ENCODE results near the gene PTS. TPM values are rescaled to one million over a fixed set of nuclear protein-coding genes. Genes with fewer than 3 reads are reported as not detected.

Gene PTS
- polyA plus RNA-seq, 1 experiment, result 21.3 TPM

GRCh38 chr11:112247201-112247600 is 21.0 kb downstream of the PTS start:
- ChIA-PET POLR2A (no interaction called here), CTCF (interaction anchor here (1.1 to 1.3 kb wide), 2 partner anchors 26 to 33 kb away, joined by 3 to 5 read pairs; no protein-coding TSS in a partner anchor)
- TF ChIP-seq, protein P1, sequence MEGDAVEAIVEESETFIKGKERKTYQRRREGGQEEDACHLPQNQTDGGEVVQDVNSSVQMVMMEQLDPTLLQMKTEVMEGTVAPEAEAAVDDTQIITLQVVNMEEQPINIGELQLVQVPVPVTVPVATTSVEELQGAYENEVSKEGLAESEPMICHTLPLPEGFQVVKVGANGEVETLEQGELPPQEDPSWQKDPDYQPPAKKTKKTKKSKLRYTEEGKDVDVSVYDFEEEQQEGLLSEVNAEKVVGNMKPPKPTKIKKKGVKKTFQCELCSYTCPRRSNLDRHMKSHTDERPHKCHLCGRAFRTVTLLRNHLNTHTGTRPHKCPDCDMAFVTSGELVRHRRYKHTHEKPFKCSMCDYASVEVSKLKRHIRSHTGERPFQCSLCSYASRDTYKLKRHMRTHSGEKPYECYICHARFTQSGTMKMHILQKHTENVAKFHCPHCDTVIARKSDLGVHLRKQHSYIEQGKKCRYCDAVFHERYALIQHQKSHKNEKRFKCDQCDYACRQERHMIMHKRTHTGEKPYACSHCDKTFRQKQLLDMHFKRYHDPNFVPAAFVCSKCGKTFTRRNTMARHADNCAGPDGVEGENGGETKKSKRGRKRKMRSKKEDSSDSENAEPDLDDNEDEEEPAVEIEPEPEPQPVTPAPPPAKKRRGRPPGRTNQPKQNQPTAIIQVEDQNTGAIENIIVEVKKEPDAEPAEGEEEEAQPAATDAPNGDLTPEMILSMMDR (IDR thresholded peaks at IDR 0.05; ENCODE audit: insufficient read depth, low read depth, low read length), result no peak
- Histone ChIP-seq H3K27me3 (ENCODE audit: control insufficient read depth, insufficient read depth, low read length) (no peaks in the 10 kb centered on the region), H3K36me3 (ENCODE audit: control insufficient read depth, insufficient read depth, low read length) (no peaks in the 10 kb centered on the region), H3K4me3 (ENCODE audit: low read depth, low read length) (no peak overlapping the region)
- no peak for DNase-seq (ENCODE audit: low read depth)

DNA sequence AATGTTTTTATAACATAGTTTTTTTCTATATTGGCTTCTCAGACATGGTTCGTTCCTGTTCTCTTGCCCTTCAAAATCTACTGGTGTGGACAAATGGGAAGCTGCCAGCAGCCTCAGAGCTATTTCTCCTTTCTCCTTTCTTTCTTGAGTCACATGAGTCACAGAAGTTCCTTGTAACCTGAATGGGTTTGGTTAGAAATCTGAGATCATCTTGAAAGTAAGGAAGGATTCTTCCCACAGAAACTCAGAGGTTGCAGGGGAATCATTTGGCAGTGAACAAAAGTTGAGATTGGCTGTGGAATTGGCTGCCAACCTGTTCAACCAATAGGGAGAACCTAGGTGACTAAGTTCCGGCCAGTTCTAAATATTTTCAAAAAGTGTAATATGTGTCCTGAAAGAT is 22.0 kb downstream of the PTS start:
- no peak overlapping the region for H3K4me3 ChIP-seq (ENCODE audit: low read depth, low read length)
- H3K36me3 ChIP-seq (ENCODE audit: control insufficient read depth, insufficient read depth, low read length), result no peaks in the 10 kb centered on the region
- H3K27me3 ChIP-seq (ENCODE audit: control insufficient read depth, insufficient read depth, low read length), result no peaks in the 10 kb centered on the region
- DNase-seq (ENCODE audit: low read depth), result no peak
- CTCF ChIA-PET, result interaction anchor here (1.3 kb wide), 1 partner anchor 27 kb away, joined by 5 read pairs; no protein-coding TSS in a partner anchor
- POLR2A ChIA-PET, result no interaction called here
- TF ChIP-seq, protein P1 (IDR thresholded peaks at IDR 0.05; ENCODE audit: insufficient read depth, low read depth, low read length), result no peak

DNA sequence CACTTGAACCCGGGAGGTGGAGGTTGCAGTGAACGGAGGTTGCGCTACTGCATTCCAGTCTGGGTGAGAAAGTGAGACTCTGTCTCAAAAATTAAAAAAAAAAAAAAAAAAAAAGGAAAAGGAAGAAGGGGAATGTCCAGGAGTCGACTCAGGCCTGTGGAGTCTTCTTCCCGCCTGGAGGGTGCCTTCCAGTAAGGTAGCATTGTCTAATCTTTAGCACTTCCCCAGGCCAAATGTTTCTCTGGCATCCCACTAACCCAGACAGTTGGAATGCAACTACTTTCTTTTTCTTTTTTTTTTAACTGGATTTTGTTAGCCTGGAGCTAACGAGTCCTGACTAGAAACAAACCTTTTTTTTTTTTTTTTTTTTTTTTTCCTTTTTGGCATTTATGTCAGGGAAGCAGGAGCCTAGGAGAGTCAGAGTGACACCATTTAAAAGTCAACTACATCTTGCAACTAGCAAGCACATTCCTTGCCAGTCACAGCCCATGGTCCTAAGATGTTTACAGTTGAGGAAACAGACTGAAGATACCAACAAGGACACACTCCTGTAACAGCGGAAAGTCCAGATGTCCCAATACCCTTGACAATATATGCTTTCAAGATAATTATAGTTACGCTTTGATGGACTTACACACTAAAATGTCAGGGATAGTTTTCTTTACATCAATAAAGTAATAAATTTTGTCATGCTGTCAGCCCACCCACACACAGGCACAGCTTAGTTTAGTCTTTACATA is 23.8 kb downstream of the PTS start:
- Histone ChIP-seq H3K27me3 (ENCODE audit: control insufficient read depth, insufficient read depth, low read length) (no peaks in the 10 kb centered on the region), H3K4me3 (ENCODE audit: low read depth, low read length) (no peak overlapping the region), H3K36me3 (ENCODE audit: control insufficient read depth, insufficient read depth, low read length) (no peaks in the 10 kb centered on the region)
- POLR2A ChIA-PET, result interaction anchor here (0.6 to 0.7 kb wide), 2 partner anchors 20 to 43 kb away, joined by 3 to 18 read pairs; no protein-coding TSS in a partner anchor
- DNase-seq (ENCODE audit: low read depth), result no peak
- CTCF ChIA-PET, result no interaction called here
- TF ChIP-seq, protein P1 (IDR thresholded peaks at IDR 0.05; ENCODE audit: insufficient read depth, low read depth, low read length), result no peak

DNA sequence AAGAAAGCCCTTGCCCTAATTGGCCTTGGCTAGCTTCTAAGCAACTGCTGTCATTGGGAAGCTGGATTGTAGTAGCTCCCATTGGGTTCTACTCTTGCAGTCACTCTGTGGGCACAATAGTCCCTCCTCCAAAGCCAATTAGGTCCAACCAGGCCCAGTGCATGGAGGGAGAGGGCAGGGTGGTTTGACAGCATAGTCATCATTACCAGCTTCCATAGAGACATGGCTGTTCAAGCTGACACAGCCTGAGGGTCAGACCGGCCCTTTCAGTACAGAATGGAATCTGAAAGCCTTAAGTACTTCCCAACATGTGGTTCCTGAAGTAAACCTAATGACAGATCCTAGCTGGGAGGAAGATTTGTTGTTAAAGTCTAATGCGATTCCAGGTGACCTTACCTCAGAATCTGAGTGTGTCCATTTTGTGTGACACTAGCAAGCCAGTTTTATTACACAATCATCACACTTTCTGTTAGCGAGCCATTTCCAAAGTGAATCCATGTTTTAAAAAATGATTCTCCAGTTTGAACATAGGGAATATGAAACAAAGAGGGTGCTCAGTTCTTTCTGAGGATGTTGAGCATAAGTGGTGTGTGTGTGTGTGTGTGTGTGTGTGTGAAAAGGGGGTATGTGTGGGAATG is 27.5 kb downstream of the PTS start:
- POLR2A ChIA-PET, result no interaction called here
- Histone ChIP-seq H3K27me3 (ENCODE audit: control insufficient read depth, insufficient read depth, low read length) (no peaks in the 10 kb centered on the region), H3K4me3 (ENCODE audit: low read depth, low read length) (no peak overlapping the region), H3K36me3 (ENCODE audit: control insufficient read depth, insufficient read depth, low read length) (no peaks in the 10 kb centered on the region)
- DNase-seq (ENCODE audit: low read depth), result no peak
- CTCF ChIA-PET, result interaction anchor here (1.0 kb wide), 1 partner anchor 26 kb away, joined by 4 read pairs; no protein-coding TSS in a partner anchor
- TF ChIP-seq, protein P1 (IDR thresholded peaks at IDR 0.05; ENCODE audit: insufficient read depth, low read depth, low read length), result no peak

DNA sequence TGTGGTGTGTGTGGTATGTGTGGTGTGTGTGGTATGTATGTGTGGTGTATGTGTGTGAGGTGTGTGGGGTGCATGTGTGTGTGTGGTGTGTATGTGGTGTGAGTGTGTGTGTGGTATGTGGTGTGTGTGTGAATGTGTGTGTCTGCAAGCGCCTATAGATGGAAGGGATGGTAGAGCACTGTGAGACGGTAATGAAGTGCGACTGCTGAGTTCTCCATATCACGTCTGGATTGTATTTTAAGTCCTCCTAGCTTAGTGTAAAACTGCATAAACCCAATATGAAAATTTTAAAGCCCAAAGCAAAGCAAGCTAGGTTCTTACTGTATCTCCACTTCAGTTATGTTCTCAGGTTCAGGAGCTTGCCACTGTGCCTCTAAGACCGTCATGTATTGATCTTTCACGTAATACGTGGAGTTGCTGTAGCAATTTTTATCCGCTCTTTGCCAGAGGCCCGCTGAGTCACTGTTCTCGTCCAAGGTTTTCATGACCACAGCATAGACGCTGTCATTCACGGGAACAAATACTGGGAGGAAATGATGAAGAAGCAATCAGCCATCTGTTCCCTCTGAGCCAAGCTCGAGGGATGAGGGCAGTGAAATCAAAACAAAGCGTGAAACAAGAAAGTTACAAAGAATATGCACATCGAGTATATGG is 29.0 kb downstream of the PTS start:
- no peak overlapping the region for H3K4me3 ChIP-seq (ENCODE audit: low read depth, low read length)
- ChIA-PET POLR2A (no interaction called here), CTCF (interaction anchor here (0.8 kb wide), 1 partner anchor 35 kb away, joined by 3 read pairs; no protein-coding TSS in a partner anchor)
- DNase-seq (ENCODE audit: low read depth), result no peak
- no peaks in the 10 kb centered on the region for H3K36me3 ChIP-seq (ENCODE audit: control insufficient read depth, insufficient read depth, low read length)
- TF ChIP-seq, protein P1 (IDR thresholded peaks at IDR 0.05; ENCODE audit: insufficient read depth, low read depth, low read length), result no peak
- H3K27me3 ChIP-seq (ENCODE audit: control insufficient read depth, insufficient read depth, low read length), result no peaks in the 10 kb centered on the region
